ENCODE data around the gene MAP2. TPM values are rescaled to one million over a fixed set of nuclear protein-coding genes. Genes with fewer than 3 reads are reported as not detected.

MAP2 gene
- total and polyA plus RNA-seq, 2 of the 8 experiments (the other 6 are each of a cell fraction or from before 2014, with no cell fraction given): 5.9 to 9.4 TPM

DNA sequence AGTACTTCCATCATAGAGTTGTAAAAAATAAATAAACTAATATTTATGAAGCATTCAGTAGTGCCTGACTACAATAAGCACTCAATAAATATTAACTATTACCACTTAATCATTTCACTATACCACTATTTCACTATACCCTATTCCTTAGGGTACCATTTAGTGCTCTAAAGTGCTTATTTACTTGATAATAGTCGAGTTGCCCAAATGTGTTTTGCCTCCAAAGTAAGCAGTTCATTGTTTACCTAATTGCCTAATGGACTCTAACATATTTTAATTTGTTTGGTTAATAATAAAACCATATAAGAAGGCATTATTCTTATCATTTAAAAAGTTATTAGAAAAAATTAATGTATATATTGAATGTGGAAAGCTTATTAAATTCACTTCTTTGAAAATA is 33.0 kb upstream of the MAP2 start:
- Histone ChIP-seq H3K23ac (ENCODE audit: insufficient read length) (no peak overlapping the region), H3K18ac (ENCODE audit: extremely low read depth, low read length) (no peak overlapping the region), H3K27me3 (replicated peaks in 1 of 4; ENCODE audit: control insufficient read depth in 3 of 4, extremely low read depth in 1 of 4, insufficient read depth in 3 of 4, low read length in 3 of 4) (no peaks in the 10 kb centered on the region), H4K91ac (replicated peaks; ENCODE audit: insufficient read length, low read length) (no peak overlapping the region), H3K36me3 (ENCODE audit: control insufficient read depth in 2 of 4, insufficient read depth in 4 of 4, low read length in 3 of 4) (no peaks in the 10 kb centered on the region), H4K8ac (ENCODE audit: extremely low read depth, insufficient read depth, low read length) (no peak overlapping the region), H3K79me1 (ENCODE audit: low read depth, low read length) (no peaks in the 10 kb centered on the region), H3K9me3 (ENCODE audit: insufficient read depth in 2 of 2, low read depth in 1 of 2, low read length in 1 of 2) (peaks cover 0 to 7% of the 10 kb centered on the region in 2 experiments; a peak in 1 of 4 replicates), H3K9ac (replicated peaks in 1 of 4; ENCODE audit: extremely low read depth in 1 of 4, low read depth in 3 of 4, low read length in 3 of 4) (no peak overlapping the region), H3K4me1 (replicated peaks in 1 of 4; ENCODE audit: control insufficient read depth in 3 of 4, insufficient read depth in 4 of 4, low read length in 3 of 4) (no peaks in the 10 kb centered on the region), H3K79me2 (ENCODE audit: control insufficient read depth in 1 of 2, insufficient read depth in 2 of 2, low read length in 2 of 2) (no peaks in the 10 kb centered on the region), H2AK5ac (ENCODE audit: low read depth, low read length) (no peak overlapping the region), H4K20me1 (replicated peaks in 1 of 2; ENCODE audit: control insufficient read depth in 1 of 2, insufficient read depth in 2 of 2, low read length in 2 of 2) (no peaks in the 10 kb centered on the region), H2BK15ac (ENCODE audit: low read length) (no peak overlapping the region), H3K27ac (ENCODE audit: low read depth, low read length) (no peak overlapping the region), H2AFZ (ENCODE audit: low read length) (no peak overlapping the region), H2BK20ac (ENCODE audit: low read length) (no peak overlapping the region), H3K4me2 (ENCODE audit: insufficient read depth in 1 of 2, low read depth in 2 of 2, low read length in 2 of 2) (no peak overlapping the region), H2BK5ac (ENCODE audit: low read depth, low read length) (no peak overlapping the region), H4K5ac (ENCODE audit: insufficient read length, low read depth, low read length) (no peak overlapping the region), H2BK12ac (ENCODE audit: low read depth, low read length) (no peak overlapping the region), H3K4me3 (ENCODE audit: extremely low read depth in 1 of 4, insufficient read depth in 2 of 4, low read depth in 3 of 4, low read length in 4 of 4) (no peak overlapping the region), H2BK120ac (replicated peaks; ENCODE audit: low read depth, low read length) (no peak overlapping the region), H3K4ac (replicated peaks; ENCODE audit: insufficient read length, low read depth, low read length) (no peak overlapping the region), H3K56ac (replicated peaks; ENCODE audit: insufficient read length, low read depth, low read length) (no peak overlapping the region), H3K23me2 (ENCODE audit: low read depth, low read length) (no peaks in the 10 kb centered on the region), H3K14ac (ENCODE audit: insufficient read length) (no peak overlapping the region)
- no peak for DNase-seq (ENCODE audit: low read depth in 1 of 2, low spot score in 2 of 2)
- no peak for FAIRE-seq
- POLR2A ChIA-PET (ENCODE audit: partially characterized antibody): no interaction called here
- CTCF ChIA-PET (ENCODE audit: partially characterized antibody): interaction anchor here (1.0 kb wide), 1 partner anchor 56 kb away, joined by 5 read pairs; no protein-coding TSS in a partner anchor
- TF ChIP-seq ASH2L (IDR thresholded peaks at IDR 0.05; ENCODE audit: low read length) (no peak), SAP30 (IDR thresholded peaks at IDR 0.05; ENCODE audit: insufficient read depth, insufficient replicate concordance, low read length) (no peak), TEAD4 (IDR thresholded peaks at IDR 0.05; ENCODE audit: low read depth, low read length) (no peak), BCL11A (IDR thresholded peaks at IDR 0.05; ENCODE audit: low read depth in 2 of 2, low read length in 2 of 2) (no peak), POLR2A (IDR thresholded peaks at IDR 0.05; ENCODE audit: control extremely low read depth in 1 of 2, low read depth in 2 of 2, low read length in 2 of 2) (no peak), RAD21 (IDR thresholded peaks at IDR 0.05 in 1 of 2, conservative IDR thresholded peaks at IDR 0.05 in 1 of 2; ENCODE audit: low read depth in 2 of 2, low read length in 2 of 2) (no peak), USF2 (IDR thresholded peaks at IDR 0.05; ENCODE audit: low read length) (no peak), JUN (IDR thresholded peaks at IDR 0.05; ENCODE audit: low read depth, low read length) (no peak), TBP (IDR thresholded peaks at IDR 0.05; ENCODE audit: low read depth, low read length) (no peak), ZNF274 (IDR thresholded peaks at IDR 0.05; ENCODE audit: borderline replicate concordance, extremely low read depth, low read length) (no peak), MAX (IDR thresholded peaks at IDR 0.05) (no peak), CTBP2 (IDR thresholded peaks at IDR 0.05; ENCODE audit: borderline replicate concordance, insufficient read depth, insufficient read length, low read length) (no peak), CHD2 (IDR thresholded peaks at IDR 0.05; ENCODE audit: low read length) (no peak)
- WGBS, 2 experiments (ENCODE audit: extremely low coverage in 1 of 2, insufficient coverage in 1 of 2, insufficient read length in 1 of 2, insufficient replicate concordance in 2 of 2, low coverage in 1 of 2, low lambda C conversion rate in 2 of 2, missing lambda C conversion rate in 1 of 2): 100% methylated on average over 1 of the region's 1 CpG; no CpG with 5 or more reads in 1 of the 2 experiments

All from H1 (cell line).